Measurements from ENCODE around the gene SYT9. TPM values are rescaled to one million over a fixed set of nuclear protein-coding genes. Genes with fewer than 3 reads are reported as not detected.

The SYT9 gene
- total RNA-seq, 2 experiments from 2014 or later, result not detected

GRCh38 chr11:7286178-7286577 is 34.5 kb downstream of the SYT9 start:
- H3K27me3 Mint-ChIP-seq, result peaks cover 2% of the 10 kb centered on the region
- DNase-seq, result no peak
- ChIA-PET CTCF (no interaction called here), POLR2A (no interaction called here)
- no peak overlapping the region for H3K4me3 Mint-ChIP-seq
- no peaks in the 10 kb centered on the region for H3K4me1 Mint-ChIP-seq
- H3K9me3 Mint-ChIP-seq, result peaks cover 7% of the 10 kb centered on the region
- H3K27ac Mint-ChIP-seq, result no peak overlapping the region
- no peaks in the 10 kb centered on the region for H3K36me3 Mint-ChIP-seq (ENCODE audit: low read depth)

- no peaks in the 10 kb centered on the region for H3K4me1 Mint-ChIP-seq
- H3K27ac Mint-ChIP-seq, result no peak overlapping the region
- H3K36me3 Mint-ChIP-seq (ENCODE audit: low read depth), result no peaks in the 10 kb centered on the region
- no peak for DNase-seq
- no peak overlapping the region for H3K4me3 Mint-ChIP-seq
- no peaks in the 10 kb centered on the region for H3K27me3 Mint-ChIP-seq
- peaks cover 7% of the 10 kb centered on the region for H3K9me3 Mint-ChIP-seq
- CTCF ChIA-PET, result interaction anchor here (0.6 to 0.7 kb wide), 2 partner anchors 62 to 414 kb away, joined by 3 read pairs; no protein-coding TSS in a partner anchor
- POLR2A ChIA-PET, result no interaction called here
Observed at GRCh38 chr11:7291100-7291829, 39.6 kb downstream of the SYT9 start.

GRCh38 chr11:7292922-7293321 is 41.2 kb downstream of the SYT9 start:
- no peak overlapping the region for H3K4me3 Mint-ChIP-seq
- DNase-seq, result no peak
- H3K4me1 Mint-ChIP-seq, result no peaks in the 10 kb centered on the region
- H3K36me3 Mint-ChIP-seq (ENCODE audit: low read depth), result no peaks in the 10 kb centered on the region
- CTCF ChIA-PET, result no interaction called here
- no peak overlapping the region for H3K27ac Mint-ChIP-seq
- POLR2A ChIA-PET, result no interaction called here
- H3K27me3 Mint-ChIP-seq, result no peaks in the 10 kb centered on the region
- no peaks in the 10 kb centered on the region for H3K9me3 Mint-ChIP-seq

- POLR2A ChIA-PET, result no interaction called here
- CTCF ChIA-PET, result interaction anchor here (0.6 kb wide), 1 partner anchor 1400 kb away, joined by 5 read pairs; no protein-coding TSS in a partner anchor
- Mint-ChIP-seq H3K4me3 (no peak overlapping the region), H3K9me3 (no peaks in the 10 kb centered on the region), H3K4me1 (no peaks in the 10 kb centered on the region), H3K27ac (no peak overlapping the region), H3K27me3 (peaks cover 2% of the 10 kb centered on the region), H3K36me3 (ENCODE audit: low read depth) (no peaks in the 10 kb centered on the region)
- DNase-seq, result no peak
Observed at GRCh38 chr11:7299393-7299792, 47.7 kb downstream of the SYT9 start.

- POLR2A ChIA-PET, result no interaction called here
- no peaks in the 10 kb centered on the region for H3K9me3 Mint-ChIP-seq
- CTCF ChIA-PET, result no interaction called here
Observed at GRCh38 chr11:7300281-7300680, 48.6 kb downstream of the SYT9 start.

GRCh38 chr11:7303146-7303545 is 51.4 kb downstream of the SYT9 start:
- Mint-ChIP-seq H3K4me1 (no peaks in the 10 kb centered on the region), H3K27me3 (peaks cover 2% of the 10 kb centered on the region), H3K36me3 (ENCODE audit: low read depth) (no peaks in the 10 kb centered on the region), H3K9me3 (no peaks in the 10 kb centered on the region), H3K27ac (no peak overlapping the region), H3K4me3 (no peak overlapping the region)
- DNase-seq, result no peak
- ChIA-PET POLR2A (no interaction called here), CTCF (no interaction called here)

More at GRCh38 chr11:7300281-7300680, 48.6 kb downstream of the SYT9 start:
- Mint-ChIP-seq H3K27me3 (peaks cover 2% of the 10 kb centered on the region), H3K4me3 (no peak overlapping the region), H3K4me1 (no peaks in the 10 kb centered on the region), H3K36me3 (ENCODE audit: low read depth) (no peaks in the 10 kb centered on the region), H3K27ac (no peak overlapping the region)
- DNase-seq, result no peak

GRCh38 chr11:7306900-7307299 is 55.2 kb downstream of the SYT9 start:
- no peak overlapping the region for H3K4me3 Mint-ChIP-seq
- CTCF ChIA-PET, result no interaction called here
- H3K27me3 Mint-ChIP-seq, result peaks cover under 1% of the 10 kb centered on the region
- H3K36me3 Mint-ChIP-seq (ENCODE audit: low read depth), result no peaks in the 10 kb centered on the region
- DNase-seq, result no peak
- no peak overlapping the region for H3K27ac Mint-ChIP-seq
- POLR2A ChIA-PET, result no interaction called here
- no peaks in the 10 kb centered on the region for H3K4me1 Mint-ChIP-seq
- H3K9me3 Mint-ChIP-seq, result no peaks in the 10 kb centered on the region

GRCh38 chr11:7307836-7308235 is 56.1 kb downstream of the SYT9 start:
- Mint-ChIP-seq H3K27ac (no peak overlapping the region), H3K36me3 (ENCODE audit: low read depth) (no peaks in the 10 kb centered on the region), H3K9me3 (no peaks in the 10 kb centered on the region), H3K4me3 (no peak overlapping the region), H3K4me1 (no peaks in the 10 kb centered on the region), H3K27me3 (peaks cover 2% of the 10 kb centered on the region)
- DNase-seq, result no peak
- POLR2A ChIA-PET, result no interaction called here
- CTCF ChIA-PET, result no interaction called here

- no peaks in the 10 kb centered on the region for H3K4me1 Mint-ChIP-seq
- H3K9me3 Mint-ChIP-seq, result no peaks in the 10 kb centered on the region
- ChIA-PET CTCF (no interaction called here), POLR2A (no interaction called here)
- peaks cover 8% of the 10 kb centered on the region for H3K27me3 Mint-ChIP-seq
- no peak for DNase-seq
- H3K36me3 Mint-ChIP-seq (ENCODE audit: low read depth), result no peaks in the 10 kb centered on the region
- H3K27ac Mint-ChIP-seq, result no peak overlapping the region
- H3K4me3 Mint-ChIP-seq, result no peak overlapping the region
Observed at GRCh38 chr11:7311903-7312302, 60.2 kb downstream of the SYT9 start.

- no peak overlapping the region for H3K27ac Mint-ChIP-seq
- no peak for DNase-seq
- H3K4me3 Mint-ChIP-seq, result no peak overlapping the region
- H3K36me3 Mint-ChIP-seq (ENCODE audit: low read depth), result no peaks in the 10 kb centered on the region
- H3K9me3 Mint-ChIP-seq, result no peaks in the 10 kb centered on the region
- ChIA-PET POLR2A (no interaction called here), CTCF (no interaction called here)
- H3K27me3 Mint-ChIP-seq, result peaks cover 16% of the 10 kb centered on the region
- no peaks in the 10 kb centered on the region for H3K4me1 Mint-ChIP-seq
Observed at GRCh38 chr11:7314811-7315604, 63.3 kb downstream of the SYT9 start.

GRCh38 chr11:7319501-7319900 is 67.8 kb downstream of the SYT9 start:
- ChIA-PET POLR2A (no interaction called here), CTCF (no interaction called here)
- H3K36me3 Mint-ChIP-seq (ENCODE audit: low read depth), result no peaks in the 10 kb centered on the region
- H3K27ac Mint-ChIP-seq, result no peak overlapping the region
- peaks cover 18% of the 10 kb centered on the region for H3K27me3 Mint-ChIP-seq
- H3K4me1 Mint-ChIP-seq, result no peaks in the 10 kb centered on the region
- no peak overlapping the region for H3K4me3 Mint-ChIP-seq
- no peak for DNase-seq
- no peaks in the 10 kb centered on the region for H3K9me3 Mint-ChIP-seq

- POLR2A ChIA-PET, result no interaction called here
- no peaks in the 10 kb centered on the region for H3K36me3 Mint-ChIP-seq (ENCODE audit: low read depth)
- CTCF ChIA-PET, result no interaction called here
Observed at GRCh38 chr11:7320306-7320705, 68.6 kb downstream of the SYT9 start.

GRCh38 chr11:7321473-7322450 is 70.1 kb downstream of the SYT9 start:
- no peaks in the 10 kb centered on the region for H3K9me3 Mint-ChIP-seq

More at GRCh38 chr11:7320306-7320705, 68.6 kb downstream of the SYT9 start:
- no peak for DNase-seq
- no peak overlapping the region for H3K4me3 Mint-ChIP-seq
- no peak overlapping the region for H3K27ac Mint-ChIP-seq
- H3K4me1 Mint-ChIP-seq, result no peaks in the 10 kb centered on the region
- H3K9me3 Mint-ChIP-seq, result no peaks in the 10 kb centered on the region
- H3K27me3 Mint-ChIP-seq, result peaks cover 18% of the 10 kb centered on the region

More at GRCh38 chr11:7321473-7322450, 70.1 kb downstream of the SYT9 start:
- POLR2A ChIA-PET, result no interaction called here
- no peaks in the 10 kb centered on the region for H3K4me1 Mint-ChIP-seq
- CTCF ChIA-PET, result no interaction called here
- DNase-seq, result no peak
- no peaks in the 10 kb centered on the region for H3K36me3 Mint-ChIP-seq (ENCODE audit: low read depth)
- peaks cover 16% of the 10 kb centered on the region for H3K27me3 Mint-ChIP-seq
- no peak overlapping the region for H3K27ac Mint-ChIP-seq
- no peak overlapping the region for H3K4me3 Mint-ChIP-seq
